NB4 (cell line): ENCODE results near the gene C5.

ENCODE experiments used
- CTCF ChIP-seq: IDR thresholded peaks from one replicate; pipeline ENCODE4 v1.5.1; 2012; ENCODE audit warnings: low read depth, low read length
- MAX ChIP-seq: IDR thresholded peaks from 2 replicates; pipeline ENCODE4 v1.6.1; 2011; ENCODE audit warnings: low read depth, low read length
- POLR2A ChIP-seq: IDR thresholded peaks from 2 replicates; pipeline ENCODE4 v1.6.1; 2011; ENCODE audit warnings: mild to moderate bottlenecking; ENCODE audit not compliant: insufficient read length; ENCODE audit errors: extremely low read depth

GRCh38 chr9:120929229-120929791 is 120.8 kb downstream of the C5 start:
- TF ChIP-seq CTCF: no peak
- no peak for TF ChIP-seq POLR2A
- TF ChIP-seq MAX: no peak
